Measurements from ENCODE around the gene PHF20. TPM values are rescaled to one million over a fixed set of nuclear protein-coding genes. Genes with fewer than 3 reads are reported as not detected.
"Not testable (repeated sequence)": the region's sequence is repeated elsewhere in the genome, so short reads cannot be mapped to it uniquely, and the experiment has no call there.

Gene PHF20
- total RNA-seq, 1 donor from 2014 or later = 42.2 TPM

GRCh38 chr20:35743693-35744491, 27.9 kb upstream of the PHF20 start:
- TF ChIP-seq, protein P1, sequence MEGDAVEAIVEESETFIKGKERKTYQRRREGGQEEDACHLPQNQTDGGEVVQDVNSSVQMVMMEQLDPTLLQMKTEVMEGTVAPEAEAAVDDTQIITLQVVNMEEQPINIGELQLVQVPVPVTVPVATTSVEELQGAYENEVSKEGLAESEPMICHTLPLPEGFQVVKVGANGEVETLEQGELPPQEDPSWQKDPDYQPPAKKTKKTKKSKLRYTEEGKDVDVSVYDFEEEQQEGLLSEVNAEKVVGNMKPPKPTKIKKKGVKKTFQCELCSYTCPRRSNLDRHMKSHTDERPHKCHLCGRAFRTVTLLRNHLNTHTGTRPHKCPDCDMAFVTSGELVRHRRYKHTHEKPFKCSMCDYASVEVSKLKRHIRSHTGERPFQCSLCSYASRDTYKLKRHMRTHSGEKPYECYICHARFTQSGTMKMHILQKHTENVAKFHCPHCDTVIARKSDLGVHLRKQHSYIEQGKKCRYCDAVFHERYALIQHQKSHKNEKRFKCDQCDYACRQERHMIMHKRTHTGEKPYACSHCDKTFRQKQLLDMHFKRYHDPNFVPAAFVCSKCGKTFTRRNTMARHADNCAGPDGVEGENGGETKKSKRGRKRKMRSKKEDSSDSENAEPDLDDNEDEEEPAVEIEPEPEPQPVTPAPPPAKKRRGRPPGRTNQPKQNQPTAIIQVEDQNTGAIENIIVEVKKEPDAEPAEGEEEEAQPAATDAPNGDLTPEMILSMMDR (IDR thresholded peaks at IDR 0.05; ENCODE audit: unreplicated experiment) = no peak
- Mint-ChIP-seq H3K36me3 (ENCODE audit: insufficient read depth) (peaks cover 14% of the 10 kb centered on the region), H3K9me3 (ENCODE audit: low read depth) (no peaks in the 10 kb centered on the region), H3K27ac (peak overlapping the region; percentile 100), H3K4me1 (ENCODE audit: low read depth) (peaks cover 23% of the 10 kb centered on the region), H3K27me3 (no peaks in the 10 kb centered on the region), H3K4me3 (ENCODE audit: low read depth) (peak overlapping the region; percentile 91)
- no peak for DNase-seq (ENCODE audit: low spot score, unreplicated experiment)

DNA sequence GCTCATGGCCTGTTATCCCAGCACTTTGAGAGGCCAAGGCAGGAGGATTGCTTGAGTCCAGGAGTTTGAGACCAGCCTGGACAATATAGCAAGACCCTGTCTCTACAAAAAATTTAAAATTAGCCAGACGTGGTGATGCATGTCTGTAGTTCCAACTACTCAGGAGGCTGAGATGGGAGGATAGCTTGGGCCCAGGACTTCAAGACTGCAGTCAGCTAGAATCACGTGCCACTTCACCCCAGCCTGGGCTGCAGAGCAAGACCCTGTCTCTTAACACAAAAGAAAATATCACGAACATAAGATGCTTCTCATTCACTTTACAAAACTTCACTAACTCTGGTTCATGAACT, 27.3 kb upstream of the PHF20 start:
- H3K4me3 Mint-ChIP-seq (ENCODE audit: low read depth); H3K27me3 Mint-ChIP-seq: not testable (repeated sequence)

GRCh38 chr20:35750611-35751010, 21.2 kb upstream of the PHF20 start:
- DNase-seq (ENCODE audit: low spot score, unreplicated experiment) = no peak
- Mint-ChIP-seq H3K4me1 (ENCODE audit: low read depth) (no peaks in the 10 kb centered on the region), H3K27ac (no peak overlapping the region), H3K36me3 (ENCODE audit: insufficient read depth) (no peaks in the 10 kb centered on the region), H3K4me3 (ENCODE audit: low read depth) (no peak overlapping the region), H3K27me3 (peaks cover 9% of the 10 kb centered on the region), H3K9me3 (ENCODE audit: low read depth) (no peaks in the 10 kb centered on the region)
- TF ChIP-seq, protein P1 (IDR thresholded peaks at IDR 0.05; ENCODE audit: unreplicated experiment) = no peak

More for the DNA sequence above, 27.3 kb upstream of the PHF20 start:
- peaks cover 20% of the 10 kb centered on the region for H3K4me1 Mint-ChIP-seq (ENCODE audit: low read depth)
- H3K9me3 Mint-ChIP-seq (ENCODE audit: low read depth); DNase-seq (ENCODE audit: low spot score, unreplicated experiment); H3K27ac Mint-ChIP-seq: not testable (repeated sequence)
- H3K36me3 Mint-ChIP-seq (ENCODE audit: insufficient read depth) = peaks cover 11% of the 10 kb centered on the region

DNA sequence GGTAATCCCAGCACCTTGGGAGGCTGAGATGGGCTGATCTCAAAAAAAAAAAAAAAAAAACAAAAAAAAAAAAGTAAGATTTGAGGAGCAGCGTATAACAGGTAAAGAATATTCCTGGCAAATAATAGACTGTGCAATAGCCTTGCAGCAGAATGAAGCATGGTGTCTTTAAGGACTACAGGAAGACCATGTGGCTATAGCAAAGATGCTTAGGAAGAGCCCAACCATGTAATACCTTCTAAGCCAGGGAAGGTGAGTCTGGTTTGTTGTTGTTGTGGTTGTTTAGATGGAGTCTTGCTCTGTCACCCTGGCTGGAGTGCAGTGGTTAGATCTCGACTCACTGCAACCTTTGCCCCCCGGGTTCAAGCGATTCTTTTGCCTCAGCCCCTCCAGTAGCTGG, 15.4 kb upstream of the PHF20 start:
- no peaks in the 10 kb centered on the region for H3K4me1 Mint-ChIP-seq (ENCODE audit: low read depth)
- no peak overlapping the region for H3K27ac Mint-ChIP-seq
- no peaks in the 10 kb centered on the region for H3K36me3 Mint-ChIP-seq (ENCODE audit: insufficient read depth)
- TF ChIP-seq, protein P1 (IDR thresholded peaks at IDR 0.05; ENCODE audit: unreplicated experiment) = no peak
- peaks cover 7% of the 10 kb centered on the region for H3K27me3 Mint-ChIP-seq
- H3K4me3 Mint-ChIP-seq (ENCODE audit: low read depth) = no peak overlapping the region
- DNase-seq (ENCODE audit: low spot score, unreplicated experiment) = no peak
- no peaks in the 10 kb centered on the region for H3K9me3 Mint-ChIP-seq (ENCODE audit: low read depth)

DNA sequence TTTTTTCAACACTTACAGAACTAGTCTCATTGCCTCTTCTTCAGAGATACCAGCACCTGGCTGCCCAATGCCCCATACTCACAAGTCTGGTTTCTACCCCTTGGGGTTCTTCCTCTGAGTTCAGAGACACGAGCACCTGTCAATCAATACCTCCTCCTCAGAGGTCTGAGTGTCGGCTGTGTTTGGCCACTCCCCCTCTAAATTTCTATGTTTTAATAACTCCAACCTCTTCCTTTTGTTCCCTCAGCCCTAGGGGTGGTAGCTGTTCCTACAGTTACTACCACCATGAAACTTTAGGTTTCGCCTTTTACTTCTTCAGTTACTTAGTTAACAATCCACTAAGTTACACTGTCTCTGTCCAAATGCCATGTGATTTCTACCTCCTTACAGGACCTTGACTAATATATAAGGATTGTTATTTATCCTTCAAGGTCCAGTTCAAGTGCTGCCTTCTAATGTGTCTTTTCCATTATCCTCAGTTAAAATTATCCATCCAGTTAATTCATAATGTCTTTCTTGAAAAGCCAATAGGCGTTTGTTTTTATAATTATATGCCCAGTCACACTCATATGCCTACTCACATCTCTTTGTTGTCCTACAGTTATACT, 14.6 kb upstream of the PHF20 start:
- Mint-ChIP-seq H3K9me3 (ENCODE audit: low read depth) (no peaks in the 10 kb centered on the region), H3K36me3 (ENCODE audit: insufficient read depth) (no peaks in the 10 kb centered on the region), H3K4me3 (ENCODE audit: low read depth) (no peak overlapping the region), H3K27me3 (peaks cover 7% of the 10 kb centered on the region), H3K4me1 (ENCODE audit: low read depth) (no peaks in the 10 kb centered on the region), H3K27ac (no peak overlapping the region)
- TF ChIP-seq, protein P1 (IDR thresholded peaks at IDR 0.05; ENCODE audit: unreplicated experiment) = no peak
- DNase-seq (ENCODE audit: low spot score, unreplicated experiment) = no peak

- not testable (repeated sequence) for H3K9me3 Mint-ChIP-seq (ENCODE audit: low read depth); H3K36me3 Mint-ChIP-seq (ENCODE audit: insufficient read depth); H3K27me3 Mint-ChIP-seq; H3K4me1 Mint-ChIP-seq (ENCODE audit: low read depth); H3K27ac Mint-ChIP-seq; H3K4me3 Mint-ChIP-seq (ENCODE audit: low read depth); DNase-seq (ENCODE audit: low spot score, unreplicated experiment)
These were observed 10.3 kb upstream of the PHF20 start for GRCh38 chr20:35761548-35761947.
